ENCODE measurements around the gene EIF3I. TPM values are rescaled to one million over a fixed set of nuclear protein-coding genes. Genes with fewer than 3 reads are reported as not detected.

Gene EIF3I
- total RNA-seq, 1 donor from 2014 or later: 91.5 TPM

DNA sequence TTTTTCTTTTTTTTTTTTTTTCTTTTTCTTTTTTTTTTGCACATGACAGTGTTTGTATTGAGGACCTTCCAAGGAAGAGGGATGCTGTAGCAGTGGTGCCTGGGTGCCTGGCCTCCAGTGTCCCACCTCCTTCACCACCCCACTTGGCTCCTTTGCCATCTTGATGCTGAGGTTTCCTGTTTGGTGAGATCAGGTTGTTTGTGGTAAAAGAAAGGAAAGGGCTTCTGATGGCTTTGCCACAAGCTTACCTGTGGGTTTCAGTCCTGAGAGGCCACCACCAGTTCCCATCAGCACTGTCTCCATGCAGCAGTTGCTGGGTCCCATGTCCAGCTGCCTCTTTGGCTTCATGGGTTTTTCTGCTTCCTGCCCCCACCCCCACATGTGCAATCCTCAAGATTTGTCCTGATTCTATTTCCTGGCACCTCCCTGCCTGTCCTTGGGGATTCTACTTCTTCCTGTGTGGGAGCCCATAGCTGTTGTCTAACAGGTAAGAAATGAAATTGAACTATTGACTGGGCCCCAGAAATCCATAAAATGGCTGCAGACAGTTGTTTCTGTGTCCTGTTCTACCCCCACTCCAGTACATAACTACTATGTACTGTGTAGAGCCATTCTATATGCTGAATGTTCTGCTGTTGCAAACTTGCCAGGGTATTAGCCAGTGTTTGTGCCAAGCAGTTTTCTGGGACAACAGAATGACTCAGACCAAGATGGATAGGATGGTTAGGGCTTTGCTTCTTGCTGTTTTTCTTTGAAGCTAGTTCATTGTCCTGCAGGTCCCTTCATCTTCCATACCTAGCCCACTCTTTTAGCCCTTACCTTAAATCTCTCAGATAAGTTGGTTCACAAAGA lies 26.0 kb upstream of the EIF3I start:
- intact Hi-C loops (cut with DNase I): loop anchor here (5.0 kb wide), 1 partner anchor 89 kb away; the partner anchor contains the start of gene KPNA6
- no peak for DNase-seq (ENCODE audit: low spot score)

- no peak for DNase-seq (ENCODE audit: low spot score)
- intact Hi-C loops (cut with DNase I): loop anchor here (5.0 kb wide), 1 partner anchor 90 kb away; the partner anchor contains the start of gene KPNA6
Observed at GRCh38 chr1:32197074-32197473, 25.1 kb upstream of the EIF3I start.

DNA sequence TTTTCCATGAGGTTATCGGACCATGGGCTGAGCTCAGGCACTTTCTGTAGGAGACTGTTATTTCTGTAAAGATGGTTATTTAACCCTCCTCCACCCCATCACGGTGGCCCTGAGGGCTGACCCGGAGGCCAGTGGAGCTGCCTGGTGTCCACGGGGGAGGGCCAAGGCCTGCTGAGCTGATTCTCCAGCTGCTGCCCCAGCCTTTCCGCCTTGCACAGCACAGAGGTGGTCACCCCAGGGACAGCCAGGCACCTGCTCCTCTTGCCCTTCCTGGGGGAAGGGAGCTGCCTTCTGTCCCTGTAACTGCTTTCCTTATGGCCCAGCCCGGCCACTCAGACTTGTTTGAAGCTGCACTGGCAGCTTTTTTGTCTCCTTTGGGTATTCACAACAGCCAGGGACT lies 24.4 kb upstream of the EIF3I start:
- intact Hi-C loops (cut with DNase I): loop anchor here (5.0 kb wide), 1 partner anchor 91 kb away; the partner anchor contains the start of gene KPNA6
- no peak for DNase-seq (ENCODE audit: low spot score)

GRCh38 chr1:32198237-32199042 lies 23.8 kb upstream of the EIF3I start:
- intact Hi-C loops (cut with DNase I): loop anchor here (5.0 kb wide), 1 partner anchor 91 kb away; the partner anchor contains the start of gene KPNA6
- DNase-seq (ENCODE audit: low spot score): no peak

GRCh38 chr1:32199043-32199716 lies 23.0 kb upstream of the EIF3I start:
- intact Hi-C loops (cut with DNase I): loop anchor here (5.0 kb wide), 1 partner anchor 92 kb away; the partner anchor contains the start of gene KPNA6
- DNase-seq (ENCODE audit: low spot score): no peak

GRCh38 chr1:32199717-32200072 lies 22.5 kb upstream of the EIF3I start:
- DNase-seq (ENCODE audit: low spot score): peak; percentile 84
- intact Hi-C loops (cut with DNase I): loop anchor here (5.0 kb wide), 1 partner anchor 92 kb away; the partner anchor contains the start of gene KPNA6

GRCh38 chr1:32200226-32201010 lies 21.8 kb upstream of the EIF3I start, which contains the start of gene CCDC28B:
Gene CCDC28B (plus strand): TSS chr1:32200595. CDS start chr1:32201936, 1,341 bp downstream.
- intact Hi-C loops (cut with DNase I): no loop called here
- peak; percentile 82 for DNase-seq (ENCODE audit: low spot score)

DNA sequence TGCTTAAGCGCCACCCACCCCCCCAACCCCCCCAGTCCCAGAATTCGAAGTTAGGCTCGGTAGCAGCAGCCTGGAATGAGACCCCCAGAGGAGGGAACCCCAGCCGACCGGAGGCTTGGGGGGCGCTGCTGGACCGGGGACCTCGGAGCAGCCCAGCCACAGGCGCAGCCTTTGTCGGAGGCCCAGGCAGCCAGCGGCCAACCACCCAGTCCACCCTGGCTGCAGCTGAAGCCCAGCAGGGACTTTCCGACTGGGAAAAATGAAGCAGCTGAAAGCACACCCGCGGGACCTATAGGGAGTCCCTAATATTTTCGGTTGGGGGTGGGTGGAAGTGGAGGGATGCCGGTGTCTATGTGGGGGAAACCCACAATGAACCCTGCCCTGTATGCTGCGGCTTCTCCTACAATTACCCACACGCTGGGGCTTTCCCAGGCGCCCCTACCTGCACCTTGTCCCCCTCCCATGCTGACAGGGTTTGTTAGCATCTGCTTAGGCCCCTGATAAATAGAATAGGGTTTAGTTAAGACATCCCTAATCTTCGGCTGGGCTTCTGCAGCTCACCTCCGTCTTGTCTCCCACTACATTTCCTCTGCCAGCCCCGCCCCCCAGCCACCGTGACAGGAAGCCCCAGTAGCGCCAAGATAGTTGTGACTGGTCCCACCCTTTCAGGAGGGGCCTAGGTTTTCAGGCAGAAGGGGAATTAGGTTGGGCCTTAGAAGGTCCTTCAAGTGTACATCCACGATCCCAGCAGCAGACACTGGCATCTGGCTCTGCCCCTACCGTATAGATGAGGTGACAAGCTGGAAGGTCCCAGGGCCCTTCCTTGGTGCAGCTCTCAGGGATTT lies 21.0 kb upstream of the EIF3I start:
- intact Hi-C loops (cut with DNase I): no loop called here

GRCh38 chr1:32204943-32205361 lies 17.3 kb upstream of the EIF3I start:
- no peak for DNase-seq (ENCODE audit: low spot score)
- intact Hi-C loops (cut with DNase I): no loop called here

More for the DNA sequence above, 21.0 kb upstream of the EIF3I start:
- peak; percentile 87 for DNase-seq (ENCODE audit: low spot score)

DNA sequence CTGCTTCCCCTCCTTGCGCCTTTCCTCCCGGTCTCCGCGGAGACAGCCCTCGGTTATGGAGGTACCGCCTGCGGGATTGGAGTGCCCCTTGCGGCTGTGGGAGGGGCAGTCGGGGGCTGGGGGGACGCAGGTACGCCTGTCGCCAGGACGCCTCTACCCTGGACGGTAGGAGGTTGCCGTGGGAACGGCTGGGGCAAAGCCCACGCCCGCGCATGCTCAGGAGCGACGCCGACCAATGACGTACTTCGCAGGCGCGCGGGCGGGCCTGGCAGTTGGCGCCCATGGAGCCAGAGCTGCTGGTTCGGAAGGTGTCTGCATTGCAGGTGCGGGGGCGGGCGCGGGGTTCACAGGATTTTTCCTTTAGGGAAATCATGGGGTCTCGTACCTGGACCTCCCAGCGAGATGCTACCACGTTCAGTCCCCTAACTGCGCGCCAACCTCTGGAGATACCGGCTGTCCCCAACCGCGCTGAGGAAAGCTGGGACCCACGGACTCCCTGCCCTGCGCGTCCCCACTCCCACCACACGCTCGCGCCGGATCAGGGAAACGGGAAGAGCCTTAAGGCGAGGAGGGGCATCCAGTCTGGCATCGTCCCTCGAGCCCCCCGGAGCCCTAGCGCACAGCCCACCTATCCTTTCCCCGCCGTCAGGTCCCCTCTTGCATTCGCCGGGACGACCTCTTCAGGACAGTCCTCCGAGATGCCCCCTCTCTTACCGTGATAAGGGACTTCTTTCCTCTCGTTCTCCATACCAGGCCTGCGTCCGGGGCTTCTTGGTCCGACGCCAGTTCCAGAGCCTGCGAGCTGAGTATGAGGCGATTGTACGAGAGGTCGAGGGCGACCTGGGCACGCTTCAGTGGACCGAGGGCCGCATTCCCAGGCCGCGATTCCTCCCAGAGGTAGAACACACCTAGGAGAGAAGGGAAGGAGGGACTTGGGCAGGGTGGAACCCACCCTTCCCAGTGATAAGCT lies 16.5 kb upstream of the EIF3I start, which contains the start of gene IQCC:
IQCC (plus strand) TSS at position 271 of the 970 bp plus-strand sequence; CDS start at position 282, 11 bp downstream.
- peak; percentile 93 for DNase-seq (ENCODE audit: low spot score)
- intact Hi-C loops (cut with DNase I): no loop called here

DNA sequence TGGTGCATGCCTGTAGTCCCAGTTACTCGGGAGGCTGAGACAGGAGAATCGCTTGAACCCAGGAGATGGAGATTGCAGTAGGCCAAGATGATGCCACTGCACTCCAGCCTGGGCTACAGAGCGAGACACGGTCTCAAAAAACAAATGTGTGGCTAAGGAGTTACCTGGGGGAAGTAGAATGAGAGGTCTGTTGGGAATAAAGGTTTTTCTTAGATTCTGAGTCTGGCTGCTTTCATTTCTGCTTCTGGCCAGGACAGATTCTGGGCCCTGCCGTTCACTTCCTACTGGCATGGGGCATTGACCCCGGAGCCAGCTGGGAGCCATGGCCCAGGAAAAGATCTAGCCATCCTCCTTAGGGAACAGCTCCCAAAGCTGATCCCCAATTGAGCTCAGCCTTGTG lies 13.7 kb upstream of the EIF3I start:
- DNase-seq (ENCODE audit: low spot score): no peak
- intact Hi-C loops (cut with DNase I): no loop called here

- intact Hi-C loops (cut with DNase I): no loop called here
- no peak for DNase-seq (ENCODE audit: low spot score)
Observed at GRCh38 chr1:32208891-32209328, 13.3 kb upstream of the EIF3I start, which contains the start of gene DCDC2B. Gene DCDC2B (plus strand): TSS chr1:32209089. CDS start chr1:32209094, 5 bp downstream.

GRCh38 chr1:32215629-32216480 lies 6.4 kb upstream of the EIF3I start:
- intact Hi-C loops (cut with DNase I): loop anchor here (2.0 kb wide), 1 partner anchor 99 kb away; no protein-coding TSS in a partner anchor
- DNase-seq (ENCODE audit: low spot score): no peak

GRCh38 chr1:32216566-32216965 lies 5.6 kb upstream of the EIF3I start:
- DNase-seq (ENCODE audit: low spot score): no peak
- intact Hi-C loops (cut with DNase I): loop anchor here (2.0 kb wide), 1 partner anchor 98 kb away; no protein-coding TSS in a partner anchor

GRCh38 chr1:32219022-32219421 lies 3.2 kb upstream of the EIF3I start:
- intact Hi-C loops (cut with DNase I): no loop called here
- DNase-seq (ENCODE audit: low spot score): no peak
